HL-60 (cell line): ENCODE results near the gene TMPRSS4.

ENCODE experiments used
- DNase-seq, 2 experiments: peaks; one replicate each; pipeline ENCODE4 v3.0.0-alpha.2; 2010 to 2020; ENCODE audit warnings: low read depth in 1 of 2, low spot score in 1 of 2
- H3K27ac ChIP-seq: fragments of 250-450 bp; sonication (Bioruptor Pico); replicated peaks from 2 replicates; pipeline ENCODE4 v1.5.1; 2020; ENCODE audit warnings: mild to moderate bottlenecking, moderate library complexity
- H3K27me3 ChIP-seq: fragments of 250-450 bp; sonication (Bioruptor Pico); 2 replicates; pipeline ENCODE4 v1.5.1; 2021; ENCODE audit warnings: mild to moderate bottlenecking, moderate library complexity; ENCODE audit not compliant: insufficient read depth, poor library complexity, severe bottlenecking
- H3K4me3 ChIP-seq: replicated peaks from 2 replicates; pipeline ENCODE4 v1.5.1; 2011; ENCODE audit warnings: mild to moderate bottlenecking, control low read depth, low read length; ENCODE audit not compliant: insufficient read depth
- GABPA ChIP-seq: IDR thresholded peaks from 2 replicates; pipeline ENCODE4 v1.6.1; 2012; ENCODE audit warnings: low read depth
- POLR2AphosphoS5 ChIP-seq: IDR thresholded peaks from 2 replicates; pipeline ENCODE4 v1.6.1; 2012; ENCODE audit warnings: low read depth
- SPI1 ChIP-seq: IDR thresholded peaks from 2 replicates; pipeline ENCODE4 v1.6.1; 2012; ENCODE audit warnings: low read depth, mild to moderate bottlenecking, borderline replicate concordance
- TF ChIP-seq, protein P1 (sequence below): IDR thresholded peaks from 2 replicates; pipeline ENCODE4 v1.6.1; 2012; ENCODE audit warnings: low read depth; ENCODE audit not compliant: insufficient replicate concordance
- TF ChIP-seq, protein P2 (sequence below): IDR thresholded peaks from one replicate; pipeline ENCODE4 v1.5.1; 2011; ENCODE audit warnings: low read length, control low read depth, inconsistent platforms; ENCODE audit not compliant: insufficient read depth

TMPRSS4 gene

DNA sequence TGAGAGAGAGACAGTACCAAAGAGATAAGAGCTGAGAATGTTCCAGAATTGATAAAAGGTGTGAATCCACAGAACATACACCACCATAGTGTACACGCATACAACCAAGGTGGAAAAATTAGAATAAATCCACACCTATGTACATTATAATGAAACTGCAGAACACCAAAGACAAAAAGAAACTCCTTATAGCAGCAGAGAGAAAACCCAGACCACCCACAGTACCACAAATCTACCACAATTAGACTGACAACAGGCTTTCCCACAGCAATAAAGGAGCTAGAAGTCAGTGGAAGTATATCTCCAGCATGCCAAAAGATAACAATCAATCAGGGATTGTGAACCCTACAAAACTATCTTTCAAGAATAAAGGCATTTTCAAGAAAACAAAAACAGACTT lies 43.9 kb downstream of the TMPRSS4 start:
- no peak for TF ChIP-seq POLR2AphosphoS5
- TF ChIP-seq, protein P1, sequence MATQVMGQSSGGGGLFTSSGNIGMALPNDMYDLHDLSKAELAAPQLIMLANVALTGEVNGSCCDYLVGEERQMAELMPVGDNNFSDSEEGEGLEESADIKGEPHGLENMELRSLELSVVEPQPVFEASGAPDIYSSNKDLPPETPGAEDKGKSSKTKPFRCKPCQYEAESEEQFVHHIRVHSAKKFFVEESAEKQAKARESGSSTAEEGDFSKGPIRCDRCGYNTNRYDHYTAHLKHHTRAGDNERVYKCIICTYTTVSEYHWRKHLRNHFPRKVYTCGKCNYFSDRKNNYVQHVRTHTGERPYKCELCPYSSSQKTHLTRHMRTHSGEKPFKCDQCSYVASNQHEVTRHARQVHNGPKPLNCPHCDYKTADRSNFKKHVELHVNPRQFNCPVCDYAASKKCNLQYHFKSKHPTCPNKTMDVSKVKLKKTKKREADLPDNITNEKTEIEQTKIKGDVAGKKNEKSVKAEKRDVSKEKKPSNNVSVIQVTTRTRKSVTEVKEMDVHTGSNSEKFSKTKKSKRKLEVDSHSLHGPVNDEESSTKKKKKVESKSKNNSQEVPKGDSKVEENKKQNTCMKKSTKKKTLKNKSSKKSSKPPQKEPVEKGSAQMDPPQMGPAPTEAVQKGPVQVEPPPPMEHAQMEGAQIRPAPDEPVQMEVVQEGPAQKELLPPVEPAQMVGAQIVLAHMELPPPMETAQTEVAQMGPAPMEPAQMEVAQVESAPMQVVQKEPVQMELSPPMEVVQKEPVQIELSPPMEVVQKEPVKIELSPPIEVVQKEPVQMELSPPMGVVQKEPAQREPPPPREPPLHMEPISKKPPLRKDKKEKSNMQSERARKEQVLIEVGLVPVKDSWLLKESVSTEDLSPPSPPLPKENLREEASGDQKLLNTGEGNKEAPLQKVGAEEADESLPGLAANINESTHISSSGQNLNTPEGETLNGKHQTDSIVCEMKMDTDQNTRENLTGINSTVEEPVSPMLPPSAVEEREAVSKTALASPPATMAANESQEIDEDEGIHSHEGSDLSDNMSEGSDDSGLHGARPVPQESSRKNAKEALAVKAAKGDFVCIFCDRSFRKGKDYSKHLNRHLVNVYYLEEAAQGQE: no peak
- TF ChIP-seq, protein P2, sequence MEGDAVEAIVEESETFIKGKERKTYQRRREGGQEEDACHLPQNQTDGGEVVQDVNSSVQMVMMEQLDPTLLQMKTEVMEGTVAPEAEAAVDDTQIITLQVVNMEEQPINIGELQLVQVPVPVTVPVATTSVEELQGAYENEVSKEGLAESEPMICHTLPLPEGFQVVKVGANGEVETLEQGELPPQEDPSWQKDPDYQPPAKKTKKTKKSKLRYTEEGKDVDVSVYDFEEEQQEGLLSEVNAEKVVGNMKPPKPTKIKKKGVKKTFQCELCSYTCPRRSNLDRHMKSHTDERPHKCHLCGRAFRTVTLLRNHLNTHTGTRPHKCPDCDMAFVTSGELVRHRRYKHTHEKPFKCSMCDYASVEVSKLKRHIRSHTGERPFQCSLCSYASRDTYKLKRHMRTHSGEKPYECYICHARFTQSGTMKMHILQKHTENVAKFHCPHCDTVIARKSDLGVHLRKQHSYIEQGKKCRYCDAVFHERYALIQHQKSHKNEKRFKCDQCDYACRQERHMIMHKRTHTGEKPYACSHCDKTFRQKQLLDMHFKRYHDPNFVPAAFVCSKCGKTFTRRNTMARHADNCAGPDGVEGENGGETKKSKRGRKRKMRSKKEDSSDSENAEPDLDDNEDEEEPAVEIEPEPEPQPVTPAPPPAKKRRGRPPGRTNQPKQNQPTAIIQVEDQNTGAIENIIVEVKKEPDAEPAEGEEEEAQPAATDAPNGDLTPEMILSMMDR: no peak
- no peak for TF ChIP-seq SPI1
- no peak for TF ChIP-seq GABPA
- no peak overlapping the region for H3K4me3 ChIP-seq
- H3K27me3 ChIP-seq: no peaks in the 10 kb centered on the region
- DNase-seq: no peak
- H3K27ac ChIP-seq: no peak overlapping the region

DNA sequence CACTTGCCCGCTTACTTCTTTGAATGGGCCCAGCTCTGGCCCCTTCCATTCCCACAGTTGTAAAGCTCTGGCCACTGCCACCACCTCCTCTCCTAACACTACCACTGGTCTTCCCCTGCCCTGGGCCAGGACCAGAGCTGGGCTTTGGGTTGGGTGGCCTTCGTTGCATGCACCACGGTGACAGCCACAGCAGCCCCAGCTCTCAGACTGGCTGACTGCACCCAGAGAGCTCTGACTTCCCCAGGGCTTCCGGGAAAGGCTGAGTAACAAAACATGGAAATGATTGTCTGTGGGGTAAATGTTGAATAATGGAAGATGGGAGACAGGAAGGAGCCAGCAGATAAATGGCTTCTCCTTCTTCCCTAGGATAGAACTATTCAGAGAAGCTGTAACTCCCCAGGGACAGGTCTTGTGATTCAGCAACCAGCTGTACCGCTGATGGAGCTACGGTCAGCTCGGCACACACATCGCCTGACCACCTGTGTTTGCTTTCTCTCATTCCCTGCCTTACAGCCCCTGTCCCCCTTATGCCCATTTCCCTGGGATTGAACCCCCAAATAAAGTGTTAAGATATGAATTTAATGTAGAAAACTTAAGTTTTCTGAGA lies 48.2 kb downstream of the TMPRSS4 start:
- DNase-seq: no peak
- Histone ChIP-seq H3K4me3 (no peak overlapping the region), H3K27ac (no peak overlapping the region), H3K27me3 (no peaks in the 10 kb centered on the region)
- TF ChIP-seq GABPA: no peak
- no peak for TF ChIP-seq SPI1
- TF ChIP-seq POLR2AphosphoS5: no peak
- TF ChIP-seq, protein P2: no peak
- TF ChIP-seq, protein P1: no peak

DNA sequence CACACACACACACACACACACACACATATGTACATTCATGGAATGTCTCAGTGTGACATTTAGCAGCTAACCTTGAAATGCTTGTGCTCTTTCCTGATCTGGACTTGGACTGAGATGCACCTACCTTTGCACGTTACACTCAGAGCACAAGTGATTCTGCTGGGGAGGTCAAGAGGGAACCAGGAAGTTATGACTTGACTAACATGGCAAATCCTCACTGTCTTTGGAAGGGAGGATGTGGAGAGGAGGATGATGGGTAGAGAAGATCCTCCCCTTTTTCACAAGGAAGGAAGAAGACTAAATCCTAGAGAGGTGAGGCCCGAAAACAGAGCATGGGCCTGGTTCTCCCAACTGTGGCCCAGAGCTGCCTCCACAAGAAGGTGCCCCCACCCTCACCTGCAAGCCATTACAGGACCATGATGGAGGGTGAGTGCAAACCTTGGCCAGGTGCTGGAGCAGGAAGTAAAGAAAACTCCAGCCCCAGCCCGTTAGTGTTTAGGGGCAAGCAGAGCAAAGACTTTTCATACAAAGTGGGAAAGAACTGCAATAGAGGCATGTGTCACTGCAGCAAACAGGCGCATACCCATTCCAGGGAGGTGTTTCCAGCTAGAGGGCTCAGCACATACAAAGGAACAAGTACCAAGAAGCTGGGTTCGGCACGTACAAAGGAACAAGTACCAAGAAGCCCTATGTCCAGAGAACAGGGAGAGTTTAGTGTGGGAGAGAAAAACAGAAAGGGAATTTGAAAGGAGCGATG lies 49.4 kb downstream of the TMPRSS4 start:
- Histone ChIP-seq H3K27me3 (no peaks in the 10 kb centered on the region), H3K4me3 (no peak overlapping the region), H3K27ac (no peak overlapping the region)
- no peak for DNase-seq
- TF ChIP-seq POLR2AphosphoS5 (no peak), SPI1 (no peak), GABPA (no peak)
- TF ChIP-seq, protein P1: no peak
- TF ChIP-seq, protein P2: no peak
